Bronchial epithelial cell (primary cell): Measurements from ENCODE around the gene TAF4. TPM values are rescaled to one million over a fixed set of nuclear protein-coding genes. Genes with fewer than 3 reads are reported as not detected.
A peak's percentile ranks its signal among the peaks of the same experiment; 100 is the strongest.

Source experiments
- DNase-seq: peaks from one replicate; pipeline ENCODE4 v3.0.0-alpha.2; 2010; ENCODE audit warnings: low read depth
- FAIRE-seq: peaks from 2 replicates; lab custom pipeline; 2011; peaks lifted over from hg19 to GRCh38; lab: Jason Lieb, UNC
- H3K27me3 ChIP-seq: 2 replicates; pipeline ENCODE4 v1.5.1; 2011; ENCODE audit warnings: low read length; ENCODE audit not compliant: control insufficient read depth, insufficient read depth
- H3K36me3 ChIP-seq: 2 replicates; pipeline ENCODE4 v1.5.1; 2011; ENCODE audit warnings: low read length; ENCODE audit not compliant: control insufficient read depth, insufficient read depth
- H3K4me3 ChIP-seq: 2 replicates; pipeline ENCODE4 v1.5.1; 2011; ENCODE audit warnings: mild to moderate bottlenecking, low read depth, low read length, control low read depth
- CTCF ChIP-seq: IDR thresholded peaks from 2 replicates; pipeline ENCODE4 v1.5.1; 2011; ENCODE audit warnings: mild to moderate bottlenecking, moderate library complexity, low read length, control low read depth, inconsistent platforms; ENCODE audit not compliant: insufficient read depth, severe bottlenecking
- total RNA-seq: library from RNA; depleted of rRNA; stranded (reverse); fragments of >200 nt; gene quantifications from 2 replicates; pipeline ENCODE4 v1.2.1, GENCODE V29; 2014

The TAF4 gene
- total RNA-seq, 1 donor from 2014 or later, result 3.2 TPM

GRCh38 chr20:62096421-62097380, 31.0 kb upstream of the TAF4 start:
- FAIRE-seq, result no peak
- H3K4me3 ChIP-seq, result no peak overlapping the region
- DNase-seq, result no peak
- TF ChIP-seq CTCF, result no peak
- no peaks in the 10 kb centered on the region for H3K27me3 ChIP-seq
- no peaks in the 10 kb centered on the region for H3K36me3 ChIP-seq

GRCh38 chr20:62089393-62089792, 23.7 kb upstream of the TAF4 start:
- H3K4me3 ChIP-seq, result no peak overlapping the region
- no peaks in the 10 kb centered on the region for H3K36me3 ChIP-seq
- no peak for DNase-seq
- no peaks in the 10 kb centered on the region for H3K27me3 ChIP-seq
- TF ChIP-seq CTCF, result no peak
- no peak for FAIRE-seq

GRCh38 chr20:62088258-62089127, 22.8 kb upstream of the TAF4 start:
- TF ChIP-seq CTCF, result no peak
- no peak for FAIRE-seq
- H3K36me3 ChIP-seq, result no peaks in the 10 kb centered on the region
- peak; percentile 97 for DNase-seq
- no peak overlapping the region for H3K4me3 ChIP-seq
- H3K27me3 ChIP-seq, result no peaks in the 10 kb centered on the region

- FAIRE-seq (peak; percentile 83), DNase-seq (no peak)
- H3K27me3 ChIP-seq, result no peaks in the 10 kb centered on the region
- TF ChIP-seq CTCF, result no peak
- no peak overlapping the region for H3K4me3 ChIP-seq
- no peaks in the 10 kb centered on the region for H3K36me3 ChIP-seq
Observed at GRCh38 chr20:62087632-62088031, 22.0 kb upstream of the TAF4 start.

GRCh38 chr20:62087227-62087626, 21.5 kb upstream of the TAF4 start:
- H3K27me3 ChIP-seq, result peaks cover 2% of the 10 kb centered on the region
- DNase-seq, result no peak
- peak; percentile 13 for FAIRE-seq
- no peak overlapping the region for H3K4me3 ChIP-seq
- TF ChIP-seq CTCF, result no peak
- no peaks in the 10 kb centered on the region for H3K36me3 ChIP-seq
